Gastrocnemius medialis (tissue), 4 donors: Measurements from ENCODE around the gene CYP4A22. TPM values are rescaled to one million over a fixed set of nuclear protein-coding genes. Genes with fewer than 3 reads are reported as not detected.

Experiments used
- ATAC-seq, 2 donors: fragments of 150-250 bp; one replicate each; pipeline ENCODE4 v1.9.1; 2016
- DNase-seq, 2 donors: peaks; one replicate each; pipeline ENCODE4 v3.0.0-alpha.2; 2019
- H3K27ac ChIP-seq, 4 donors: fragments of 200-600 bp; sonication (generic); 1 replicate in 1 of 4; 2 replicates in 3 of 4; pipeline ENCODE4 v1.5.1; 2016 to 2018; ENCODE audit warnings: mild to moderate bottlenecking in 2 of 4, moderate library complexity in 1 of 4
- H3K27me3 ChIP-seq, 3 donors: fragments of 200-600 bp; sonication (generic) in 2 of 3; 1 replicate in 1 of 3; 2 replicates in 2 of 3; pipeline versions ENCODE4 v1.5.1 to v1.6.0; 2016 to 2019; ENCODE audit warnings: mild to moderate bottlenecking in 1 of 3, moderate library complexity in 1 of 3
- H3K36me3 ChIP-seq, 2 donors: fragments of 200-600 bp; sonication (generic) in 1 of 2; one replicate each; pipeline ENCODE4 v1.5.1; 2017 to 2018
- H3K4me1 ChIP-seq, 2 donors: fragments of 200-600 bp; sonication (generic) in 1 of 2; one replicate each; pipeline ENCODE4 v1.5.1; 2016 to 2017; ENCODE audit warnings: mild to moderate bottlenecking in 2 of 2
- H3K4me3 ChIP-seq, 4 donors: fragments of 200-600 bp; sonication (generic) in 3 of 4; 1 replicate in 1 of 4; 2 replicates in 3 of 4; pipeline ENCODE4 v1.5.1; 2016 to 2019; ENCODE audit warnings: mild to moderate bottlenecking in 2 of 4
- H3K9me3 ChIP-seq, 3 donors: fragments of 200-600 bp; sonication (generic) in 2 of 3; 1 replicate in 1 of 3; 2 replicates in 2 of 3; pipeline ENCODE4 v1.5.1; 2016 to 2019
- POLR2A ChIP-seq, 2 donors: fragments of 450-650 bp; IDR thresholded peaks; one replicate each; pipeline ENCODE4 v1.6.1; 2017; ENCODE audit warnings: antibody characterized with exemption in 2 of 2, mild to moderate bottlenecking in 2 of 2, moderate library complexity in 2 of 2
- in situ Hi-C, 4 donors: fragments of 200-750 bp; cut with MboI; loops; one replicate each; pipeline versions ENCODE4 v1.15.0 to v1.8.0; 2017; ENCODE audit warnings: low sequenced_read_pairs in 4 of 4
- intact Hi-C: fragments of 100-400 bp; cut with DNase I; formaldehyde crosslinking; loops from one replicate; pipeline ENCODE4 v1.15.1; 2023; ENCODE audit warnings: low total_unique reads
- total RNA-seq, 4 donors: library from RNA; depleted of rRNA; stranded (reverse); fragments of >200 nt; gene quantifications; one replicate each; pipeline versions ENCODE4 v1.1.0 to v1.2.3, GENCODE V29; 2016
- TF ChIP-seq, protein P1 (sequence below), 5 experiments: fragments of 450-650 bp in 3 of 5; fragments of 200-600 bp in 2 of 5; sonication (generic) in 2 of 5; IDR thresholded peaks in 4 of 5; conservative IDR thresholded peaks in 1 of 5; 1 replicate in 4 of 5; 2 replicates in 1 of 5; pipeline ENCODE4 v1.5.1; 2016 to 2019; ENCODE audit warnings: antibody characterized with exemption in 5 of 5, mild to moderate bottlenecking in 3 of 5, moderate library complexity in 3 of 5

The CYP4A22 gene
- total RNA-seq, 4 donors from 2014 or later, result 0.20 to 0.47 (median 0.32) TPM; not detected in 1

DNA sequence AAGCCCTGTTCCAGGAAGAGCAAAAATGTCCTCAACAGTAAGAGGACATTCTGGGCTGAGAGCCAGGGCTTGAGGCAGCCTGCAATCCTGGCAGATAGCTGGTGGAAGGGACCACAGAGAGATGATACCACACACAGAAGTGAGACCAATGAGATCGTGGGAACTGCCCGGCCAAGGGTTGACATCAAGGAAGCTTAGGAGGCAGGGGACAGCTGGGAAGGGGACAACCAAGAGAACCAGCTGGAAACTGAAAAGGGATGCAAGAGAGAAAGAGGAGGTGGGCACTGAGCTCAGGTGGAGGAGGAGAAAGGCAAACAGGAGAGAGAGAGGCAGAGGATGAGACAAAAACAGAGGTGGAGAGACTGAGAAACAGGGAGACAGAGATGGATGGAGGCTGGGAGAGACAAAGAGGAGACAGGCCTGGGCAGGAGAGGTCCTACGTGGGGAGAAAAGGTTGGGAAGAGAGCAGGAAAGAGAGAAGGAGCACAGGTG, 43.4 kb downstream of the CYP4A22 start:
- in situ Hi-C loops (loop anchor here (25.0 kb wide), 4 partner anchors 157 to 532 kb away; partner anchors contain the start of genes CMPK1 (in 2 of the 4), FOXD2 (in 1 of the 4) and FOXE3 (in 1 of the 4)), intact Hi-C loops (no loop called here)
- H3K9me3 ChIP-seq, result no peaks in the 10 kb centered on the region
- TF ChIP-seq, protein P1, sequence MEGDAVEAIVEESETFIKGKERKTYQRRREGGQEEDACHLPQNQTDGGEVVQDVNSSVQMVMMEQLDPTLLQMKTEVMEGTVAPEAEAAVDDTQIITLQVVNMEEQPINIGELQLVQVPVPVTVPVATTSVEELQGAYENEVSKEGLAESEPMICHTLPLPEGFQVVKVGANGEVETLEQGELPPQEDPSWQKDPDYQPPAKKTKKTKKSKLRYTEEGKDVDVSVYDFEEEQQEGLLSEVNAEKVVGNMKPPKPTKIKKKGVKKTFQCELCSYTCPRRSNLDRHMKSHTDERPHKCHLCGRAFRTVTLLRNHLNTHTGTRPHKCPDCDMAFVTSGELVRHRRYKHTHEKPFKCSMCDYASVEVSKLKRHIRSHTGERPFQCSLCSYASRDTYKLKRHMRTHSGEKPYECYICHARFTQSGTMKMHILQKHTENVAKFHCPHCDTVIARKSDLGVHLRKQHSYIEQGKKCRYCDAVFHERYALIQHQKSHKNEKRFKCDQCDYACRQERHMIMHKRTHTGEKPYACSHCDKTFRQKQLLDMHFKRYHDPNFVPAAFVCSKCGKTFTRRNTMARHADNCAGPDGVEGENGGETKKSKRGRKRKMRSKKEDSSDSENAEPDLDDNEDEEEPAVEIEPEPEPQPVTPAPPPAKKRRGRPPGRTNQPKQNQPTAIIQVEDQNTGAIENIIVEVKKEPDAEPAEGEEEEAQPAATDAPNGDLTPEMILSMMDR (IDR thresholded peaks at IDR 0.05 in 4 of 5, conservative IDR thresholded peaks at IDR 0.05 in 1 of 5), result no peak
- TF ChIP-seq POLR2A (IDR thresholded peaks at IDR 0.05), result no peak
- peaks cover 0 to 9% (median 5%) of the 10 kb centered on the region in 3 donors for H3K27me3 ChIP-seq
- H3K4me1 ChIP-seq, result peaks cover 9 to 13% of the 10 kb centered on the region in 2 donors
- H3K36me3 ChIP-seq, result no peaks in the 10 kb centered on the region
- no peak overlapping the region for H3K4me3 ChIP-seq
- ATAC-seq, result no peak
- H3K27ac ChIP-seq, result no peak overlapping the region
- no peak for DNase-seq

- Histone ChIP-seq H3K36me3 (no peaks in the 10 kb centered on the region), H3K4me3 (no peak overlapping the region), H3K27me3 (peaks cover 0 to 9% (median 5%) of the 10 kb centered on the region in 3 donors), H3K27ac (no peak overlapping the region), H3K9me3 (no peaks in the 10 kb centered on the region), H3K4me1 (peaks cover 9 to 13% of the 10 kb centered on the region in 2 donors)
- intact Hi-C loops, result no loop called here
- TF ChIP-seq POLR2A (IDR thresholded peaks at IDR 0.05), result no peak
- TF ChIP-seq, protein P1 (IDR thresholded peaks at IDR 0.05 in 4 of 5, conservative IDR thresholded peaks at IDR 0.05 in 1 of 5), result no peak
- in situ Hi-C loops, result loop anchor here (25.0 kb wide), 4 partner anchors 156 to 531 kb away; partner anchors contain the start of genes CMPK1 (in 2 of the 4), FOXD2 (in 1 of the 4) and FOXE3 (in 1 of the 4)
- ATAC-seq (no peak), DNase-seq (no peak)
These were observed 44.1 kb downstream of the CYP4A22 start for GRCh38 chr1:47181095-47181954.

DNA sequence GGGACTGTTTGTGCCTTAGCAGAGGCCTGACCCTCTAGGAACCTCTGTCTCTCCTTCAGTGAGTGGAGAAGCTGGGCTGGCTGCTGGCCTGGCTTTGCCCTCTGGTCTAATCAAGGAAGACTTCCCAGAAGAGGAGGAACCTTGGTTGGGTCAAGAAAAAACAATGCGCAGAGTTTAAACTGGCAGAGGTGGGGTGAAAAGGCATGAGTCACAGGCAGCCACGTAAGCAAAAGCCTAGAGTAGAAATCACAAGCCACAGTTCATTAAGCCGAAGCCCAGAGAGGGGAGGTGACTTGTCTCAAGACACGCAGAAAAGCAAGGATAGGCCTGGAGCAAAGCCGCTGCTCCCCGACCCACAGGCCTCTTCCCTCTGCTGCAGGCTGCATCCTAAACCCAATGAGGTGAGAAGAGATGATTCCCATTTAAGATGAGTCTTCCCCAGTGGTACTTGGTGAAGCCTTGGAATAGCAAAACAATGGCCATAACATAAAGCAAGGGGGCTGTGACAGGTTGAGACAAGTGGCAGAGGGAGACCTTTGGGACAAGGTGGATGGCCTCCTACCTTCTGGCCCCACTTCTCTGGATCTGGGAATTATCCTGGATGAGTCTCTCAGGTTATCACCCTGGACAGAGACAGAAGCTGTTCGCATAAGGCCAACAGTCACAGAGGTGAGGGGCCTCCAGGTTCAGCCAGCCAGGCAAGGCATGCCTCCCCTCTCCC, 44.9 kb downstream of the CYP4A22 start:
- Histone ChIP-seq H3K27ac (no peak overlapping the region), H3K4me1 (peaks cover 9 to 13% of the 10 kb centered on the region in 2 donors), H3K27me3 (peaks cover 0 to 9% (median 5%) of the 10 kb centered on the region in 3 donors), H3K4me3 (no peak overlapping the region), H3K9me3 (no peaks in the 10 kb centered on the region), H3K36me3 (no peaks in the 10 kb centered on the region)
- in situ Hi-C loops (loop anchor here (25.0 kb wide), 4 partner anchors 155 to 530 kb away; partner anchors contain the start of genes CMPK1 (in 2 of the 4), FOXD2 (in 1 of the 4) and FOXE3 (in 1 of the 4)), intact Hi-C loops (no loop called here)
- DNase-seq (no peak), ATAC-seq (no peak)
- TF ChIP-seq, protein P1 (IDR thresholded peaks at IDR 0.05 in 4 of 5, conservative IDR thresholded peaks at IDR 0.05 in 1 of 5), result no peak
- TF ChIP-seq POLR2A (IDR thresholded peaks at IDR 0.05), result no peak

GRCh38 chr1:47182676-47183235, 45.5 kb downstream of the CYP4A22 start:
- Histone ChIP-seq H3K27me3 (peaks cover 0 to 9% (median 5%) of the 10 kb centered on the region in 3 donors), H3K4me3 (no peak overlapping the region), H3K4me1 (peaks cover 9 to 13% of the 10 kb centered on the region in 2 donors), H3K36me3 (no peaks in the 10 kb centered on the region), H3K9me3 (no peaks in the 10 kb centered on the region), H3K27ac (no peak overlapping the region)
- in situ Hi-C loops, result loop anchor here (25.0 kb wide), 4 partner anchors 155 to 530 kb away; partner anchors contain the start of genes CMPK1 (in 2 of the 4), FOXD2 (in 1 of the 4) and FOXE3 (in 1 of the 4)
- intact Hi-C loops, result no loop called here
- TF ChIP-seq, protein P1 (IDR thresholded peaks at IDR 0.05 in 4 of 5, conservative IDR thresholded peaks at IDR 0.05 in 1 of 5), result no peak
- TF ChIP-seq POLR2A (IDR thresholded peaks at IDR 0.05), result no peak
- no peak for ATAC-seq
- no peak for DNase-seq
